ENCODE measurements around the gene NVL. TPM values are rescaled to one million over a fixed set of nuclear protein-coding genes. Genes with fewer than 3 reads are reported as not detected.

NVL gene
- total RNA-seq: 10 to 100 TPM; 21.8 to 70.9 (median 47.7) TPM

DNA sequence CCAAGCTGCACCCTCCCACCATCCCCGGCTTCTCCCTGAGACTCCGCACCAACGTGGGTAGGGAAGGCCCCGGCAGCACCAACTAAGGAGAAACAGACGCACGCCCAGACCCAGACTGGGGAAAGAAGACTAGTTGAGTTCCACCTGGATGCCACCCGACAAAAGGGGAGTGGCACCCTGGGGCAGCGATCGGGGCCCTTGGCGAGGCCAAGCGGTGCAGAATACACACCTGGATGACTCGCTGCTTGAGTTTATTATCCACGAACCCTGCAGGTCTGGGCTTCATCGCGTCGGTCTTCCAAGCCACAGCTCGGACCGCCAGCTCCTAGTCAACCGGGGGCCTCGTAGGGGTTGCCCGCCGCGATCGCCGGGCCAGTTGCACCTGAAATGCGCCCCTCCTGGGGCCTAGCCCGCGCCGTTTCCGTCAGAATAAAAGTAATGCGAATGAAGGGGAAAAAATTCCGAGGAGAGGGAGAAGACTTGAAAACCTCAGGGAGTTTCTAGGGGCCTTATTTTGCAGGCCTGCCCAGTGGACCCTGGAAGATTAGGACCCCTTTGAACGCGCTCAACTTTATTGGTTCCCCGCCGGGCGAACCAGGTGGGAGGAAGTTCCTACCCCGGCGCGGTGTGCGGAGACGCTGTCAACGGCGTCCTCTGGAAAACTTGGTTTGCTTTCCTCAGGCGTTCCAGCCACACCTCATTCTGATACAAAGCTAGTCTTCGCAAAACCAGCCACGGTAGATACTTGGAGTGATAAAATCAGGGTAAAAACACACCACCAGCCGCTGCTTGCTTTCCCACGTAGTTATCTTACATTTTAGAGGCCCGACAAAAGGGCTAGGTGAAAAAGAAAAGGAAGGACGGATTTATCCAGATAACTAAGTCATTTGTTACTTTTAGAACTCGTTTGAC is at the start of gene NVL:
TSS of gene NVL (minus strand) at position 331 of the 912 bp plus-strand sequence. CDS start at position 286, 45 bp downstream.
- in situ Hi-C loops (cut with MboI; ENCODE audit: low pct_unique_long_range_greater_than_20kb in 2 of 9, low sequenced_read_pairs in 9 of 9, unreplicated experiment in 9 of 9): loop anchor here in 3 of 9 experiments (25.0 kb wide), 2 partner anchors 193 to 218 kb away; partner anchors contain the start of gene FBXO28 (in 2 of the 3)
- ATAC-seq (replicated peaks in 6 of 8): peak; percentile 86 to 94 (median 93)
- peaks cover 9 to 16% of the 10 kb centered on the region in 2 donors for H3K4me1 ChIP-seq (replicated peaks in 1 of 2)
- 0 to 10% (median 0%) methylated on average over 1 to 36 of the region's 52 CpGs for WGBS, 10 experiments
- H3K27ac ChIP-seq: peak within 1 kb of the TSS; percentile 99
- peak within 1 kb of the TSS; percentile 53 to 98 (median 83) for H3K4me3 ChIP-seq

- in situ Hi-C loops (cut with MboI; ENCODE audit: low pct_unique_long_range_greater_than_20kb in 2 of 9, low sequenced_read_pairs in 9 of 9, unreplicated experiment in 9 of 9): no loop called here
- WGBS, 10 experiments: 90 to 100% (median 93%) methylated on average over 1 to 7 of the region's 7 CpGs; no CpG with 5 or more reads in 2 of the 10 experiments
- no peak for ATAC-seq (replicated peaks in 6 of 8)
- Histone ChIP-seq H3K4me1 (replicated peaks in 1 of 2) (no peaks in the 10 kb centered on the region), H3K27ac (no peak overlapping the region), H3K4me3 (no peak overlapping the region)
These were observed 49.1 kb upstream of the NVL start for GRCh38 chr1:224378855-224379631.

DNA sequence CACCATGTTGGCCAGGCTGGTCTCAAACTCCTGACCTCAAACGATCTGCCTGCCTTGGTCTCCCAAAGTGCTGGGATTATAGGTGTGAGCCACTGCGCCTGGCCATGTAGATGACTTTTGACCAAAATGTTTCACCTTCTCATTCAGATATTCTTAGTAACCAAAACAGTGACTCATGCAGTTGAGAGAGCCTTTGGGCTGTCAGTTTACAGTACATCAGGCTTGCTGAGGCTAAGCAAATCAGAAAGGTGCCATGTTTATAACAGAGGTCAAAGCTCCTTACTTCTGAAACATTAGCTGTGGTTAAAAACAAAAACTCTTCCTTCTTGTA is 47.7 kb upstream of the NVL start:
- Histone ChIP-seq H3K4me3 (no peak overlapping the region), H3K4me1 (replicated peaks in 1 of 2) (no peaks in the 10 kb centered on the region), H3K27ac (no peak overlapping the region)
- peak in 2 of 8 experiments; percentile 29 to 47 for ATAC-seq (replicated peaks in 6 of 8)
- in situ Hi-C loops (cut with MboI; ENCODE audit: low pct_unique_long_range_greater_than_20kb in 2 of 9, low sequenced_read_pairs in 9 of 9, unreplicated experiment in 9 of 9): no loop called here
- WGBS, 10 experiments: 100% methylated on average over 1 to 2 of the region's 2 CpGs; no CpG with 5 or more reads in 4 of the 10 experiments

DNA sequence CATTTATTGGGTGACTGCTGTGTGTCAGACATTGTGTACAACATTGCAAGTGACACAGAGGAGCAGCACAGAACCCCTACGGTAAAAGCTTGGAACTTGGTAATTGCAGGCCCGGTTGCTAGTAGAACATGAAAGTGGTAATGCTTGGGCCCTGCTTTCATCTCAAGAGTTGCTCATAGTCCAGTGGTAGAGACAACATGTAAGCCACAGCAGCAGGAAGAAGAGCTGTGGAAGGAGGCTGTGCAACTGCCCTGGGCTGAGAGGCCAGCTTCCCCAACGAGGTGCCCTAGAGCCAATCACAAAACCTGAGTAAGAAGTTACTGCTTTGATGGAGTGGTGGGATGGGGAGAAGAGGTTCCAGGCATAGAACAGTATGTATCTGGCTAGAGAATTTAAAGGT is 45.1 kb upstream of the NVL start:
- Histone ChIP-seq H3K4me3 (no peak overlapping the region), H3K4me1 (replicated peaks in 1 of 2) (no peaks in the 10 kb centered on the region), H3K27ac (no peak overlapping the region)
- in situ Hi-C loops (cut with MboI; ENCODE audit: low pct_unique_long_range_greater_than_20kb in 2 of 9, low sequenced_read_pairs in 9 of 9, unreplicated experiment in 9 of 9): no loop called here
- ATAC-seq (replicated peaks in 6 of 8): no peak
- WGBS, 10 experiments: 67 to 100% (median 92%) methylated on average over 1 to 3 of the region's 3 CpGs; no CpG with 5 or more reads in 2 of the 10 experiments

DNA sequence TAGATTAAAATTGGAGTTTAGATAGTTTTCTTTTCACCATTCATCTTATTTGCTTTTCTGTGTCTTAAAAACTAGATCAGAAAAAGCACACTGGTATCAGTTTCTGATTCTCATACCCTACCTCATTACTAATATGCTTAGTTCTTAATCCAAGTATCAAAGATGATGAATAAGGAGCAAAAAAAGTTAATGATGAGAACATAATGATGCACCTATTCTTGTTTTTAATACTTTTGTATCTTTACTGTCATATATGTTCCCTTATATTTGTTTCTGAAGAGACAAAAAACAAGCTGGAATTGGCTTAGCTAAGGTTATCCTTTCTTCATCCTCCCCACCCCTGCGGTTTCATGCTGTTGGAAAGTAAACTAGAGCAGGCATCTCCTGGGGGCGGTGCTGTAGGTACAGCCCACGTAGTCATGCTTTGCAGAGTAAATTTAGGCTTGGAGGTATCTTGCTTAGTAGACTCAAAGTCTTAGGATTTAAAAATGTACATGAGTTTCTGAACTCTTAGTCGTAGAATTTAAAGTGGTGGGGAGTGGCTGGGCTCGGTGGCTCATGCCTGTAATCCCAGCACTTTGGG is 43.1 kb upstream of the NVL start:
- ATAC-seq (replicated peaks in 6 of 8): no peak
- 80 to 100% (median 92%) methylated on average over 1 to 5 of the region's 5 CpGs; no CpG with 5 or more reads in 2 of the 10 experiments for WGBS, 10 experiments
- Histone ChIP-seq H3K4me3 (no peak overlapping the region), H3K27ac (no peak overlapping the region), H3K4me1 (replicated peaks in 1 of 2) (no peaks in the 10 kb centered on the region)
- in situ Hi-C loops (cut with MboI; ENCODE audit: low pct_unique_long_range_greater_than_20kb in 2 of 9, low sequenced_read_pairs in 9 of 9, unreplicated experiment in 9 of 9): no loop called here

DNA sequence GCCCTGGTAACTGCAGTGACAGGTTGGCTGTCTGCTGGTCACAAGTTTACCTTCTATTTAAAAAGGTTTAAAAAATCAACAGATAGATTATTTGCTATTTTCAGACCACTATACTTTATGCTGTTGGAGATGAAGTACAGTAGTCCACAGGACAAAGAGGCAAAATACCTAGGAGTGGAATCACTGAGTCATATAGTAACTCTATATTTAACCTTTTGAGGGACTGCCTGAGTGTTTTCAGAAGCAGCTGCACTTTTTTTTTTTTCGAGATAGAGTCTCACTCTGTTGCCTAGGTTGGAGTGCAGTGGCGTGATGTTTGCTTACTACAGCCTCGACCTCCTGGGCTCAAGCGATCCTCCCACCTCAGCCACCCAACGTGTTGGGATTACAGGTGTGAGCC is 38.4 kb upstream of the NVL start:
- 80 to 100% (median 99%) methylated on average over 1 to 5 of the region's 5 CpGs; no CpG with 5 or more reads in 1 of the 10 experiments for WGBS, 10 experiments
- Histone ChIP-seq H3K4me3 (no peak overlapping the region), H3K4me1 (replicated peaks in 1 of 2) (no peaks in the 10 kb centered on the region), H3K27ac (no peak overlapping the region)
- ATAC-seq (replicated peaks in 6 of 8): no peak
- in situ Hi-C loops (cut with MboI; ENCODE audit: low pct_unique_long_range_greater_than_20kb in 2 of 9, low sequenced_read_pairs in 9 of 9, unreplicated experiment in 9 of 9): no loop called here

GRCh38 chr1:224359207-224359606 is 29.2 kb upstream of the NVL start:
- no peak for ATAC-seq (replicated peaks in 6 of 8)
- Histone ChIP-seq H3K4me3 (no peak overlapping the region), H3K27ac (no peak overlapping the region), H3K4me1 (replicated peaks in 1 of 2) (peaks cover 9 to 12% of the 10 kb centered on the region in 2 donors)
- in situ Hi-C loops (cut with MboI; ENCODE audit: low pct_unique_long_range_greater_than_20kb in 2 of 9, low sequenced_read_pairs in 9 of 9, unreplicated experiment in 9 of 9): no loop called here
- 48 to 91% (median 75%) methylated on average over 1 to 3 of the region's 3 CpGs for WGBS, 10 experiments

DNA sequence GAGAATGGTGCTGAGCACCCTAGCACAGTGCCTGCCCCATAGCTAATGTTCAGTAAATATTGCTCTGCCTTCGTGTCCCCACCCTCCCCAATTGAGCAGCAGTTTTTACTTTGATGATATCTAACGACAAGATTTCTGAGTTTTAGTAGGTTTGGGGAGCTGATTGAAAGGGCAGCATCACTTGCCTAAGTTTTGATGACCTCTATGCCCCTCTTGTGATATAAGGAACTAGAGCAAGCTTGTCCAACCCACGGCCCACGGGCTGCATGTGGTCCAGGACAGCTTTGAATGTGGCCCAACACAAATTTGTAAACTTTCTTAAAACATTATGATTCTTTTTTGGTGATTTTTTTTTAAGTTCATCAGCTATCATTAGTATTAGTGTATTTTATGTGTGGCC is 28.3 kb upstream of the NVL start:
- ATAC-seq (replicated peaks in 6 of 8): no peak
- in situ Hi-C loops (cut with MboI; ENCODE audit: low pct_unique_long_range_greater_than_20kb in 2 of 9, low sequenced_read_pairs in 9 of 9, unreplicated experiment in 9 of 9): no loop called here
- Histone ChIP-seq H3K4me1 (replicated peaks in 1 of 2) (peaks cover 9 to 12% of the 10 kb centered on the region in 2 donors), H3K4me3 (peak overlapping the region; percentile 53 to 94 (median 82)), H3K27ac (no peak overlapping the region)
- WGBS, 10 experiments: 0 to 71% (median 25%) methylated on average over 1 to 4 of the region's 4 CpGs; no CpG with 5 or more reads in 2 of the 10 experiments

- ATAC-seq (replicated peaks in 6 of 8): peak in 2 of 8 experiments; percentile 5 to 9
- in situ Hi-C loops (cut with MboI; ENCODE audit: low pct_unique_long_range_greater_than_20kb in 2 of 9, low sequenced_read_pairs in 9 of 9, unreplicated experiment in 9 of 9): no loop called here
- WGBS, 10 experiments: 0 to 15% (median 9%) methylated on average over 3 to 9 of the region's 9 CpGs
- Histone ChIP-seq H3K27ac (peak overlapping the region in 1 of 2 donors; percentile 48), H3K4me3 (peak overlapping the region; percentile 53 to 94 (median 82)), H3K4me1 (replicated peaks in 1 of 2) (peaks cover 9 to 12% of the 10 kb centered on the region in 2 donors)
These were observed 27.7 kb upstream of the NVL start for GRCh38 chr1:224357626-224358124.

DNA sequence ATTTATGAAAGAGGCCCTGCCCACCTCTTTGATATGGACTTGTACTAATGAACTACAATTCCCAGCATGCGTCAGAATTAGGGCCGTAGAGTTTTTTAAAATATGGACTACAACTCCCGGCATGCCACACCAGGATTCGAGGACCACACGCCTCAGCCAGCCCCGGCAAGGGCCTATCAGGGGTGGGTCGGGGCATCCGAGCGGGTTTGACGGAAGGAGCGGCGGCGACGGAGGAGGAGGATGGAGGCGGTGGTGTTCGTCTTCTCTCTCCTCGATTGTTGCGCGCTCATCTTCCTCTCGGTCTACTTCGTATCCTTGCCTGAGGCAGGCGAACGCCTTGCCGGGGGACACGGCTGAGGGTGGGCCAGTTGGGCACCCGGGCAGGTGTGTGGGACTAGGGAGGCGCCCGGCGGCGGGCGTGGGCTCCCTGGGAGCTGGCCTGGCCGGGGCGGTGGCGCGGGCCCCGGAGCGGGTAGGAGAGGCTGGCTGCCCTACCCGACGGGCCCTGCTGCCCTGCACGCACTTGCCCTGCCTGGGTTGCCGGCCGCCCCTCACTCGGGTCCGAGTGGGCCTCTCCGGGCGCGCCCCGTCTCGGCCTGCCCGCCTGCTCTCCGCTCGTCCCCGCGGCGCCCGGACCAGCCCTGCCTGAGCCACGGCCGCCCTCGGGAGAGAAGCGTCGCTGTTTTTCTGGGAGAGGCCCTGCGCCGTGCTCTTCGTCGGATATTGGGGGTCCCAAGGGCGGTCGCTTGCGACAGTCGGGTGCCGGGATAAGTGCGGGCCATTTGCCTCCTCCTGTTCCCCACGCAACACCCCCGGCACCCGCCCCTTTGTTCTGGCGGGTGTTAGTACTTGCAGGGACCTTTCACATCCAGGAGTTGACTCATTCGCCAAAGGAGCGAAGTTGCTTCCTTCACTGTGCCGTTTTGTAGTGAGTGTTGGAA is 27.0 kb upstream of the NVL start, which contains the start of gene CNIH4:
TSS of gene CNIH4 (plus strand) at position 195 of the 941 bp plus-strand sequence. CDS start at position 241, 46 bp downstream.
- WGBS, 10 experiments: 0 to 1% (median 0%) methylated on average over 2 to 25 of the region's 78 CpGs; no CpG with 5 or more reads in 2 of the 10 experiments
- Histone ChIP-seq H3K4me3 (peak within 1 kb of the TSS; percentile 53 to 94 (median 82)), H3K4me1 (replicated peaks in 1 of 2) (peaks cover 9 to 12% of the 10 kb centered on the region in 2 donors), H3K27ac (peak within 1 kb of the TSS; percentile 48 to 62)
- ATAC-seq (replicated peaks in 6 of 8): peak; percentile 89 to 98 (median 96)
- in situ Hi-C loops (cut with MboI; ENCODE audit: low pct_unique_long_range_greater_than_20kb in 2 of 9, low sequenced_read_pairs in 9 of 9, unreplicated experiment in 9 of 9): no loop called here

DNA sequence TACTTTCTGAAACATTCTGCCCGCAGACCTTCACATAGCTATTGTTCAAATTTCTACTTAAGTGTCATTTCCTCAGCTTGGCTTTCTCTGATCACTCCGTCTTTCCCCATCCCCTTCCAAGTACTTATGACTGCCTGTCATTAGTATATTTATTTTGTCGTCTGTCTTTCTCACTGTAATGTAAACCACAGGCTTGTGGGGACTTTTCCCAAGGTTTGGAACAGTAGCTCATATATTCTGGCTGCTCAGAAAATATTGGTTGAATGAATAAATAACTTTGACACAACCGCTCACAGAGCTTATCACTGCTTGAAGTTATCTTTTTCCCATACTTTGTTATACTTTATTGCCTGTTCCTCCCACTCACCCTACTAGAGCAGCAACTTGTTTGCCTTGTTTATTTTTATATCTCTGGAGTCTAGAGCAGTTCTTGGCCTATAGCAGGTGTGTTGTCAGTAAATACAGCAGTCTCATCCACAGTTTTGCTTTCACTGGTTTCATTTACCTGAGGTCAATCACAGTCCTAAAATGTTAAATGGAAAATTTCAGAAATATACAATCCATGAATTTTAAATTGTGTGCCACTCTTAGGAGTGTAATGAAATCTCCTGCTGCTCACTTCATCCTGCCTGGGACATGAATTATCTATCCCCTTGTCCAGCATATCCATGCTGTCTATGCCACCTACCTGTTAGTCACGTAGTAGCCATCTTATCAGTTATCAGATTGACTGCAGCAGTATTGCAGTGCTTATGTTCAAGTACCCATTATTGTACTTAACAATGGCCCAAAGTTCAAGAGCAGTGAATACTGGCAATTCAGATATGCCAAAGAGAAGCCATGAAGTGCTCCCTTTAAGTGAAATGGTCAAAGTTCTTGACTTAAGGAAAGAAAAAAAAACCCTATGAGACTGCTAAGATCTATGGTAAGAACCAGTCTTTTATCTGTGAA is 24.3 kb upstream of the NVL start:
- Histone ChIP-seq H3K27ac (no peak overlapping the region), H3K4me3 (no peak overlapping the region), H3K4me1 (replicated peaks in 1 of 2) (peaks cover 6 to 12% of the 10 kb centered on the region in 2 donors)
- no peak for ATAC-seq (replicated peaks in 6 of 8)
- in situ Hi-C loops (cut with MboI; ENCODE audit: low pct_unique_long_range_greater_than_20kb in 2 of 9, low sequenced_read_pairs in 9 of 9, unreplicated experiment in 9 of 9): no loop called here
- 54 to 90% (median 82%) methylated on average over 2 to 5 of the region's 5 CpGs for WGBS, 10 experiments
